ENCODE results near the gene TAS1R2. TPM values are rescaled to one million over a fixed set of nuclear protein-coding genes. Genes with fewer than 3 reads are reported as not detected.

TAS1R2 gene
- not detected in 5 replicates for total RNA-seq (2022; extraction: Qiagen RNA extraction)

GRCh38 chr1:18859560-18859959 lies at the start of gene TAS1R2:
Gene TAS1R2 (minus strand): TSS chr1:18859660. CDS start chr1:18859660, 0 bp downstream.

DNA sequence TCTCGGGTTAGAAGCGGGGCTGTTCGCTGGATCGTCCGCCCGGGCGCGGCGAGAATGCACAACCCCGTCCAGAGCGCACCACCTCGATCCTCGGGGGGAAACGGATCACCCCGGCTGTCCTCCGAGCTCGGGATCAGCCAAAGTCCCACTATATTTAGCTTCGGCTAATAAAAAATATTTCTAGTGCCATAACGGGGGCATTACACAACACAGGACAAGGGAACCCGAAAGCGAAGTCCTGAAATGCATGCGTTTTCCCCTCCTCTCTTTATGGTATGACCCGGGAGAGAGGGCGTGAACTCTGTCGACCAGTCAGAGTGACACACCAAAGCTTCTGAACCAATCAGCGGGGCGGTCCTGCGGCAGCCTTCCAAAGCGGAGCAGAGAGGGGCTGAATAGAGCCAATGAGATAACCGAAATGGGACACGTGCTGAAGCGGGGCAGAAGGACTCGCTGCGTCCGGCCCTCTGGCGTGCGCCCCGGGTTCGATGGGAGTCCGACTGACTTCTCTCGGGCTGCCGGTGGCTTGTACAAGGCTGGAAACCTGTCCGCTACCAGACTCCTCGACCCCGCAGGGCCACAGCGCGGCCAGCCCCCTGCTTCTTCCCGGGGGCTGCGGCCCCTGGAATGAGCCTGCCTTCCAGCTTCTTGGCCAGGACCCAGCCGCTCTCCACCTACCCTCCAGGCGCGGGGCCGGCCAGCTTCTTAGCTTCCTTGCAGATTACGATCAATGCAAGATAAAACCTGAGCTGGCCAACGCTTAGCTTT lies 43.2 kb upstream of the TAS1R2 start, which contains the start of gene ALDH4A1:
ALDH4A1 (minus strand) TSS at position 33 of the 768 bp plus-strand sequence; CDS start at position 1, 32 bp downstream.

Other genes starting within 250 kb of the TAS1R2 start
- gene PAX7, start 228.8 kb downstream of the TAS1R2 start, total RNA-seq (2022; extraction: Qiagen RNA extraction) = 0.75 to 0.88 TPM (median 0.85 TPM) in 5 replicates
- 11.9 to 14.5 TPM (median 13.9 TPM) in 5 replicates for gene ALDH4A1, start 42.9 kb upstream of the TAS1R2 start, total RNA-seq (2022; extraction: Qiagen RNA extraction)
- gene IFFO2, start 97.0 kb upstream of the TAS1R2 start, total RNA-seq (2022; extraction: Qiagen RNA extraction) = 5.6 to 7.6 TPM (median 6.8 TPM) in 5 replicates

All from A549 treated with AZD2906 at 1 μM for 4 hours (cell line).